GM18867 (cell line): Measurements from ENCODE around the gene PLD1.

Experiments used
- ATAC-seq: cut with Tn5 transposase; IDR thresholded peaks from one replicate; pipeline ENCODE4 v1.9.1; 2021; ENCODE audit warnings: mild to moderate bottlenecking, moderate library complexity; ENCODE audit not compliant: unreplicated experiment

PLD1 gene

DNA sequence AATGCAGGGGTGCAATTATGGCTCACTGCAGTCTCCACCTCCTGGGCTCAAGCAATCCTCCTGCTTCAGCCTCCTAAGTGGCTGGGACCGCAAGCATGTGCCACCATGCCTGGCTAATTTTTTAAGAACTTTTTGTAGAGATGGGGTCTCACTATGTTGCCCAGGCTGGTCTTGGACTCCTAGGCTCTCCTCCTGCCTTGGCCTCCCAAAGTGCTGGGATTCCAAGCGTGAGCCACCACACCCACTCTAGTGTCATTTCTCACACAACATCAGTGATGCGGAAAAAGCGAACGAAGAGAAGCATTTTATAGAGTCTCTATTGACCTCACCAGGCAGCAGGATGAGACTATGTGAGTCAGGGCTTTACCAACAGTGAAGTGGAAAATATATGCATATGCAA, 137.7 kb downstream of the PLD1 start:
- ATAC-seq: no peak

DNA sequence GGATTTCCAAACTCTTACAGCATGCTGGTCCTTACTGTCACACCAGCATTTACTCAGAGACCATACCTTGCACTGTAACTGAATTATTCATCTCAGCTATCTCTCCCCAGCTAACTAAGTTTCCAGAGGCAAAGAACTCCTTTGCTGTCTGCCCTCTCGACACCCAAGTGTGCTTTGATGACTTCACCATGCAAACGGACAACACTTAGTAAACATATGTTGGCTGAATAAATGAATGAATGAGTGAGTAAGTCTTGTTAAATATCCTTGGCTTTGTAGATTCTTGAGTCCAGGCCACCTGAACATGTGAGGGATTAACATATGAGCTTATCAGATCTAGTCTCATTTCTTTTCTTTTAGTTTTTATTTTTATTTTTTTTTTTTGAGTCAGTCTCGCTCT, 138.2 kb downstream of the PLD1 start:
- ATAC-seq: no peak

DNA sequence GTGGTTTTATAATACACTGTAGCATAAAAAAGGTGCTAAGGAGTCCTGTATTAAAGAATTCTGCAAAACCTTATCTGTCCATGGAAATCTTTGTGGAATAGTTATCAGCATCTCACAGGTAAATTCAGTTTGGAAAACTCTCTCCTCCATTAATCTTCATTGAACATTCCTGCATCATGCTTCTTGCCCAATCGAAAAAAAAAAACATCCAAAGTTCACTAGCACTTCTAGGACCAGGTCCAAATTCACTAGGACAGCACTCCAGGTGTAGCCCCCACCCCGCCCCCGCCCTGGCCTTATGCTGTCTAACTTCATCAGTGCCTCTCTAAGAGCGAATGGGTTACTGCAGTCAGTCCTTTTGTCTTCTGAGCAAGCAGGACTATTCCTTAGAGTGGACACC, 138.6 kb downstream of the PLD1 start:
- no peak for ATAC-seq

DNA sequence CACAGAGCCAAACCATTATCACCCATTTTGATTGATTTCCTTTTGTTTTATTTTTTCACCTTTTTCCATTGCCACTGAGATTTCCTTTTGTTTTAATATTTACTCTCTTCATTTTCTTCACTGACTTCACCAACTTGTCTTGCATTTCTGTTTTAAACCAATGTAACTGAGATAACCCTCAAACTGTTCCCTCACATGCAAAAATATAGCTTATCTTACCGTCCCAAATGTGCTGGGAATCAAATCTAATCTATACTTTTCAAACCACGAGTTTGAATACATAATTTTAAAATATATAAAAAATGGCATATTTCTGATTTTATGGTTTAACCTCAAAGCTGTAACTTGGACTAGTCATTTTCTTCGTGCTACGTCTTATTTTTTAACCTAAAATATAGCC, 143.8 kb downstream of the PLD1 start:
- ATAC-seq: no peak

DNA sequence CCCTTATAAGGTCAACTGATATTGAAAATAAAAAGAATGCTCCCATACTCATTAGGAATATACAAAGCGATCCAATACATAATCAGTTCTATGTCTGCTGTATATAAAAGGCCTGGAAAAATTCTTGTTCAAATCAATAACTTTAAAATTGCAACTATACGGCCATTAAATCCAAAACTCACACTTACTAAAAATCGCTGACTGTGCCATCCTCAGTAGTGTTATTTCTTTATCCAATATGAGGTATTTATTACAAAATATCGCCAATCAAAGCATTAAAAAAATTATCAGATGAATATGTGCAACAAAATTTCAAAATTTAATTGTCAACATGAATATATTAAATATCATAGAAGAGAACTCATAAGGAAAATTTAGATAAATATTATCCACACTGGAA, 146.5 kb downstream of the PLD1 start:
- no peak for ATAC-seq

DNA sequence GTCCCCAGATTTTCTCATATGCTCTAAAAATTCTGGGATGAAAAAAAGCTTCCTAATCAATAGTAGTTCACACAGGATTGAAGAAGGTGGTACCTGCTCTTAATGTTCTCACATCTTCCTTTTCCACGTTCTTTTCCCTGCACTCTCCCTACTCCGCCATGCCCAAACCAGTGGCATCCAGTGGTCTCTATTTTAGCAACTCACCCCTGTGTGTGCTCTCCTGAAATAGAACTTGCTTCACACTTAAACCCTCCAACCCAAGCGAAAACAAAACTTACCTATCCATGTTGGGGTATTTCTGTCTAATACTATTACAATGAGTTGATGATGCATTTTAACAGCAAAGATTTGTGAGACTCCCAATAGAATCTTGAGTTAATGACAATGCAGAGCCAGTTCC, 148.8 kb downstream of the PLD1 start:
- no peak for ATAC-seq

DNA sequence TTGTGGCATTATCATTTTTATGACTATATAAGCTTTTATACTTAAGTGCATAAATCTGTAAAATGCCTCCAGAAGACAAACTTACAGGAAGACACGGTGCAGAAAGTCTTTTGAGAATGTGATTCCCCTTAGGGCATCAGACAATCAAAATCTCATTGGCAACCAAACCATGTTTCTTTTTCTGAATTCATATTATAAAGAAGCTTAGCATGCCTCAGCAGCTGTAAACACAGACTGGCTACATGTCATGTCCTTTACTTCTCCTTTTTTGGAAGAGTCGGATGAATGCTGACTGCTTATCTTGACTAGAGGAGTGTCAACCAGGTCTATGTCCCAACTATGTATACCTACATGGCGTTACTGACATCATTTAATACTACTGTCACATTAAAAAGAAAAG, 150.1 kb downstream of the PLD1 start:
- ATAC-seq: no peak

DNA sequence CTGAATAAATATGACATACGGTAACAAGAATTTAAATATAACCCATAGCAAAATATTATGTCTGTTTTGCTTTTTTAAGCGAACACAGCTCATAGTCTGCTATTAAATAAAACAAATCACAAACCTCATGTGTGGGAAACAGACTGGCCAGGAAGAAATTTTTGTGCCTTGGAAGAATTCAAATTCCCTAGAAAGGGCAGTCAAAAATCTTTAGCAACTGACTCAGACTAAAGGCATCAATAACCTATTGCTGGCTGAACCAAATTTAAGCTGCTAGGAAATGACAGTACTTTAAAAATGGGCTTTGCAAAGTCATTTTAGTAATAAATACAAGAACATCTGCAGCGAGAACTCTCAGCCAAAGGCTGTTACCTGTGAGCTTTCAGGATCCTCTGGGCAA, 151.4 kb downstream of the PLD1 start:
- no peak for ATAC-seq

DNA sequence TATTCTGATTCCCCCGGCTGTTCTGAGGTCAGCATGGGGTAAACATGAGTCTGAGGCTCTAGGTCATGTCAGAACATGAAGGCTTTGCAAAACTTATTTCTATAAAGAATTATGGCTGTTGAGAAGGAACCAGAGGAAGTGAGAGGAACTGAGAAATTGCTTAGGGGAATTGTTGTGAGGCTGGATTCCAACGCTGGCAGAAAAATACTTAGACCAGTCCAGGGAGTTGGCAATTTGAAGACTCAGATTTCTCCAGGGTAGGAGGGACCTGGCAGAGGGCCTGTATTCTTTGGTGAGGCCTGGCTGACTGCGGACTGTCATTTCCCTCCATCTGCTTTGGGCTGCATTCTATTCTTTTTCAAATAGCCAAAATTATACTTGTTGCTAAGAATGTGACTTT, 155.5 kb downstream of the PLD1 start:
- ATAC-seq: no peak

DNA sequence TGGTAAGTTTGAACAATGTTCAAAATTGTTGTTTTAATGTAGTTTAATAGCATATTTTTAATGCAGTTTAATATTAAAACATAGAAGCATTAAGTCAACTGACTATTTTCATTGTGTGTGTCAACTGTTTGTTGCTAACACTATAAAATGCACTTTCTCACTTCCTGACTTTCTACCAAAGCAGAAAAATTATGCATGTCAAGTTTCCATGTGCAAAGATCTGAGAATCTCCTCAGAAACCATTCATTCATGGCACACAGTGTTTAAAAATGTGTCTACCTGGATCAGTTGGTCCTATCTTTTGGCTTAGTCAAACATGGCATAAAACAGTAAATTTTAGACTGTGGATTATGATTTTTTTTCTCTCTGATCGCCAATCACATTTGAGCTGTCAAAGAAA, 156.0 kb downstream of the PLD1 start:
- ATAC-seq: no peak

DNA sequence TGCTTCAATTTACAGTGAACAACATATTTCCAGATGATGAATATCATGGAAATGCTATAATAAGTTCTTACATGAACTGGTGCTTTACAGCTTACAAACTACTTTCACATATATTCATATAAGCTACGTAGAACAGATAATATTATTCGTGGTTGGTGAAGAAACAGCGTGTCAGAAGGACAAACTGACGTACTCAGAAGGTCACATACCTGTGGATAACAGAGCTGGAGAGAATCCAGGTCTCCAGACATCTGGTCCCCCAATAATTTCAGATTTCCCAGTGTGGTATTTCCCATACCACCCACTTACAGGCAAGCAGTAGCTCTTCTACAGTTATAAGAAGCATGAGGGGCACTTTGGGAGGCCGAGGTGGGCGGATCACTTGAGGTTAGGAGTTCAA, 156.6 kb downstream of the PLD1 start:
- ATAC-seq: no peak

DNA sequence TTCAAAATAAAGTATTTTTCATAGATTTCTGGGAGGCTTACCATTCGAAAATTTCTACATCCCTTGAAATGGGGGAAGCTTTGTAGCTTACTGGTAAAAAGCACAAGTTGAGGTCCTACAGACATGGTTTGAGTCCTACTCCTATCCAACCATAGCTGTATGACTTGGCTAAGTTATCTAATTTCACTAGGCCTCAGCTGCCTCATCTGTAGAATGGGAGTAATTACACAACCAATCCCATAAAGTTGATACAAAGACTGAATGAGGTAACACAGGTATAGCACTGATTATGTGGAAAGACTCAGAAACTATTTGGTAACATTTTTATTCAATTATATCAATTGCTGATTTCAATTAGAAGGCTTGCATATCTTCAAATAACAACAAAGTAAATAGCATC, 157.4 kb downstream of the PLD1 start:
- ATAC-seq: no peak

DNA sequence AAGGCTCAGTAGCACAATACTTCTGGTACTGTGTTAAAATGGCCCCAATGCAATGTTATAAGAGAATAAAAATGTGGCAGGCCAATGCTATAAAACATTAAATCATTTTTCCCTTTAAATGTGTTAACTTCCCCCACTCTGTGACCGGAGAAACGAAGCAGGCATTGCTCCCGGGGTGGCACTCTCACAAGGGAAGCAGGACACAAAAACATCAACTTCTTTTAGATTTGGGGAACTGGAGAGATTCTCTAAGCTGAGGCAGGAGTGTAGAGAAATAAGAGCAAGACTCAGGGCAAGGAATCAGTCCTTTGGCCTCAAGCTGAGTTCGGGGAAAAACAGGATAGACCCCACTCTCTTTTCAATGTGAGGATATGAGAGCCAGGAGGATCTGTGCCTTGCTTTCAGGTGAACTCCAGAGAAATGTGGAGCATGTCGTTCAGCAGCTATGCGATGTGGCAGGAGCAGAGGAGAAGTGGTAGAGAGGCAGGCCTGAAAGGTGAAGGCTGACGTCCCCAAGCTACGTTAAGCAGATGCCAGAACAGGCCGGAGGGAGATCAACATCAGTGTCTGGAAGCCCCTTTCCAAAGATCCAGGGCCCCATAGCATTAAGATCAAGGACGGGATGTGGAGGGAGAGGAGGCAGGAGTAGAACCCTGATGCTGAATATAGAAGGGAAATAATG, 160.2 kb downstream of the PLD1 start:
- no peak for ATAC-seq

DNA sequence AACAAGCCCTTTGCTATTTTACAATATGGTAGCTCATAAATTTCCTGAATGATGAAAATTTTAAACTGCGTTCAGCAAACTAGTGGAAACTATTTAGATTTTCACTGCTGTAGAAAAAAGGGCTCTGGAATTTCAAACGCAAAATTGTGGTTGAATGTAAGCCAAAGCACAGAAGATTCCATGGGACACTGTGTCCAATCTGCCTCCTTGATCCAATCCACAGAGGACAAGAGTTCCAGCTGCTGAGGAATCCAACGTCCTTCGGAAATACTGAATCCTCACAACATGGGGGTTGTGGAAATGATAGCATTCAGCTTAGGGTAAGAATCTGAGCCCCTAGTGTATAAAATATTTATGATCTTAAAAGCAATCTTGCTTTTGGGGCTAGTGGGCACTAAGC, 161.0 kb downstream of the PLD1 start:
- no peak for ATAC-seq

DNA sequence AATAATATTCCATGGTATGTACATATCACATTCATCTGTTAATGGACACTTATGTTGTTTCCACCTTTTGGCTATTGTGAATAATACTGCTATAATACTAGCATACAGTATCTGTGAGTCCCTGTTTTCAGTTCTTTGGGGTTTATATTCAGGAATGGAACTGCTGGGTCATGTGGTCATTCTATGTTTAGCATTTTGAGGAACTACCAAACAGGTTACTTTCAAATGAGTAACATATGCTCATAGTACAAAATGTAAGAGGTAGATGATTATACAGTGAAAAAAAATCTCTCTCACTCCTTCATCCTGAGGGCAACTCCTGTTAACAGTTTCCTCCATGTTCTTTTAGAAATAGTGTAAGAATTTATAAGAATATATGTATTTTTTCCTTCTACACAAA, 162.2 kb downstream of the PLD1 start:
- no peak for ATAC-seq

DNA sequence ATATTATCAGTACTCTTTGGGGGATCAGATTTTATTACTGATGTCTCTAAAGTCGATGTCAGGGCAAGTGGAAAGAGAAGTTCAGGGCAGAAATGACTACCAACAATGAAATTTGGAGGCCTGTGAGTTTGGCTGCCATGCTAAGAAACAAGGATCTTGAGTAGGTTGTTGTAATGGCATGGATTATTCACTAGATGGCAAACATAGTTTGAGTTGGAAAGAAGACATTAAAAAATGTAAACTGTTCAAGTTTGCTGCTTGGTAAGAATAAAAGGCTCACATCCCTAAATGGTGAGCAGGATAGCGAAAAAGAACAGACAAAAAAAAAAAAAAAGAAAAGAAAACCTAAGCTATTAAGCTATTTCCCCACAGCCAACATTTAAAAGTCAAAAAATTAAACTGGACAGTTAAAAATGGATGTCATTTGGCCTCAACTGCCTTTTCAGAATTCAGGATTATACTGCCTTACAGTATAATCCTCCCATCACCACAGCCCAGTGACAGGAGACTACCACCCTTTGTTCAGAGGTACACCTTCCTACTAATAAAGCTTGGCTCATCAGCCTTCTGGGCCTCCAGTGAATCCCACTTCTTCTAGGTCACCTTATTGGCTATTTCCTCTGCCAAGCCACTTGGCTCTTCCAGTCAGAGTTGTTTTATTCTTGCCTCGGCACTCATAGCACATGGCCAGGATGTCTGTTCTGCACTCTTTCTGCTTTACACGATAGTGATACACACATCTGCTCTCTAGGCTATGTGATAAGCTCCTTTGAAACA, 163.7 kb downstream of the PLD1 start:
- ATAC-seq: no peak

DNA sequence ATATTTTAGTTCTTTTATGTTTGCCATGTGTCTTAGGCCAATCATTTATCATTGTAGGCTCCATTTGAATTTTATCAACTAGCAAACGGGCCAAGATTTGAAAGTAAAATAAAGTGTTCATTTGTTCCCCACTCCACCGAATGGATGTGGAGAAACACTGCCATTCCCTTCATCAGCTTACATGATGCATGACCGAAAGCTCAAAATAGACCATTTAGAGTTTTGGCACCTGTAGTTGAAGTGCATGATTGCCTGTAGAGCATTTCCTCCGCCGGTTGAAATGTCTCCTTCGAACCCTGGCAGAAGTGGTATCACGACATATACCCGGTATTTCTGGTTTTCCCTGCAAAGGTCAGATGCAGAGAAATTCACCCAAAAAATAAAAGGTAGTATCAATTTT, 165.6 kb downstream of the PLD1 start:
- ATAC-seq: no peak

DNA sequence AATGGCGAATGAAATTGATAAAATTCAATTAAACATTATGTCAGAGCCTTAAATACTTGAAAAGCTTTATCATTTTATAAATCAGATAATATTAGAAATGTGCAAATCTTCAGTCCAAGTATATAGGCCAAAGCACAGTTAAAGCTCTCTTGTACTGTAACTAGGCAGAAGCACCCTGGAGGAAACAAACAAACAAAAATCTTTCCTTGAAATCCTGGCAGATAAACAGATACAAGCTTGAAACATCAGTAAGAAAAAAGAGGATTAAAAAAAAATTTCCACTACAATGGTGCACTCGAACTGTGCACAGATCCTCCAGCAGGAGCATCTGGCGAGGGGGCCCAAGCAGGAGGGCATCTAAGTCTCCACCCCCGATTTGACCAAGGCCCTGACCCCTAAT, 166.6 kb downstream of the PLD1 start:
- ATAC-seq: no peak

DNA sequence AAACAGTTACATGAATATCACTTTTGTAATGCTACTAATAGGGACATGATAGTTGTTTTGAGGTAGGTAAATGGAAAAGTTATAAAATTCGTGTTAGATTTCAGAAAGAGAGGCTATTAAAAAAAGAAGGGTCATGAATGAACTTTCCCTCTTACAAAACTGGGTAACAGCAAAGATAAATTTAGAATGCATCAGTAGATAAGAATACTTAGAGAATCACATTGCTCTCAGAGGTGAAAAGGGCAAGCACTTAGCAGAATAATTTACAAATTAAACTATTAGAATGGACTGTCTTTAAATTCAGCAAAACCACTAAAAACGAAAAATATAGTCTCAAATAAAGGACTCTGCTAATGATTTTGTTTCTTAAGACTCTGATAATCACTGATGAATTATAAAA, 167.2 kb downstream of the PLD1 start:
- ATAC-seq: no peak

DNA sequence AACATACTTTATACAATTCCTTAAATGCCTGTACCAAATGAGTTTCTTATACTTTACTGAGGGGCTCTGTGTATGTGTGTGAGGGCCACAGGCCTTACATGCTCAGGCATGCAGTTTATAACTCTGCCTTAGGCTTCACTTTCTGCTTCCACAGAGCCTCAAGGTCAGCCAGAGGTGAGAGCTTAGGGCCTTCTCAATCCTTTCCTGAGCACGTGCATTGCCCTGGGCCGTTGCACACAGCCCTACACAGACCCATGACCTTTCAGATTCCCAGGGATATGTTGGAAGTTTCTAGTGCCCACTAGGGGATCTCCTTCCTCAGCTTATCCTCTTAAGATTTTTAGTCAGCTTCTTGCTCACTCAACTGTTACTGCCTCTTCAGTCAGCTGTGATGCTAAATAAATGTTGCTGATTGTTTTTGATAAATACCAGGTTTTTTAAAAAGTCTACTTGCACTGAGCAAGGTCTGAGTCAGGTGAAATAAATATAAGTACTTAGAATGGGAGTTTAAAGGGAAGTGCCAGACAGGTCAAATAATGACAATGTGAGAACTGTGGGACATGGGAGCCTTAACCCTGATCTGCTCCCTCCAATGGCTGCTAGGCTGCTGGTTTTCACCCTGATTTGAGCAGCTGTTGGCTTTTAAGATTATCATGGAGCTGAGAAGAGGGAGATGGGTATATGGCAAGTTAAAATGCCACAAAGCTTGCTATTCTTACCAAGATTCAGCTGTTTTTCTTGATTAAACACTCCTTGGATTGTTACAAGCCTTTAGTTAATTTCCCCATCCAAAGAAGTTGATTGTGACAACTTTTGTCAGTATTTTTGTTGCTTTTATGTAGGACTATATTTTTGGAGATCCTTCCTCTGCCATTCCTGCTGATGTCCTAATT, 169.5 kb downstream of the PLD1 start:
- ATAC-seq: no peak

DNA sequence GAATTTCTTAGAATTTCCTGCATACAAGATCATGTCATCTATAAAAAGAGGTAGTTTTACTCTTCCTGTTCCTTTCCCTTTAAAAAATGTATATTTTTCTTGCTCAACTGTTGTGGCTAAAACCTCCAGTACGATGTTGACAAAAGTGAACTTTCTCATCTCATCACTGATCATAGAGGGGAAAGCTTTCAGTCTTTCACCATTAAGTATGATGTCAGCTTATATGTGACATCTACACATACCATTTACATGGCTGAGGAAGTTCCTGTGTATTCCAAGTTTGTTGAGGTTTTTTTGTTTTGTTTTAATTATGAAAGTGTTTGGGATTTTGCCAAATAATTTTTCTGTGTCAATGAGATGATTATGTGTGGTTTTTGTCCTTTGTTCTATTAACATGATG, 173.6 kb downstream of the PLD1 start:
- no peak for ATAC-seq

DNA sequence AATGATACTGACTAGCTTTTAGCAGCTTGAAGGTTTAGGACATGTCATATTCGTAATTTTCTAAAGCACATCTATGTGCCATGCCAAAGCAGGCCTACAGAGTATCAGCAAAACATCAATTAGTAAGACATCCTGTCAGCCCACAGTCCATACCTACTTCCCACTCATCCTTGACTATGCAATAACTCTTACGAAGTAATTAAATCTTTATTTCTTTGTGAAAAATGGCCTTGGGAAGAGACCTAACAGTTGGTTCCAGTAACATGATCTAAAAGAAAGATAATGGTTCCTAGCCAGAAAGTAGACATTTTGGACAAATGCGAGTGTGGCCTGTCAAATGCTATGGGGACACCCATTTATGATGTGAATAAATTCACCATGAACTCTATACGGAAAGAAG, 177.5 kb downstream of the PLD1 start:
- no peak for ATAC-seq
